NCI-H1436 treated with DMSO at 0.1 percent for 48 hours (cell line): ENCODE results near the gene ACAA1.
A peak's percentile ranks its signal among the peaks of the same experiment; 100 is the strongest.
"Not testable (repeated sequence)": the region's sequence is repeated elsewhere in the genome, so short reads cannot be mapped to it uniquely, and the experiment has no call there.

Experiments used
- DNase-seq: peaks from one replicate; lab custom pipeline; 2025; lab: John Stamatoyannopoulos, UW

ACAA1 gene

GRCh38 chr3:38153221-38153620, 16.3 kb upstream of the ACAA1 start:
- DNase-seq: no peak

- DNase-seq: no peak
Measured at GRCh38 chr3:38152609-38153008, 15.7 kb upstream of the ACAA1 start.

- DNase-seq: no peak
Measured at GRCh38 chr3:38151667-38152265, 14.8 kb upstream of the ACAA1 start.

GRCh38 chr3:38150780-38151528, 14.0 kb upstream of the ACAA1 start:
- DNase-seq: no peak

GRCh38 chr3:38149708-38150107, 12.8 kb upstream of the ACAA1 start:
- no peak for DNase-seq

GRCh38 chr3:38148311-38148882, 11.5 kb upstream of the ACAA1 start:
- DNase-seq: peak; percentile 1

GRCh38 chr3:38147421-38147820, 10.5 kb upstream of the ACAA1 start:
- no peak for DNase-seq

GRCh38 chr3:38146504-38146903, 9.6 kb upstream of the ACAA1 start:
- DNase-seq: no peak

GRCh38 chr3:38143511-38143910, 6.6 kb upstream of the ACAA1 start:
- no peak for DNase-seq

- DNase-seq: no peak
Measured at GRCh38 chr3:38142959-38143358, 6.0 kb upstream of the ACAA1 start.

- DNase-seq: no peak
Measured at GRCh38 chr3:38141952-38142273, 5.0 kb upstream of the ACAA1 start.

GRCh38 chr3:38141173-38141951, 4.4 kb upstream of the ACAA1 start:
- no peak for DNase-seq

GRCh38 chr3:38140326-38141172, 3.6 kb upstream of the ACAA1 start:
- no peak for DNase-seq

- DNase-seq: no peak
Measured at GRCh38 chr3:38139652-38140051, 2.7 kb upstream of the ACAA1 start.

GRCh38 chr3:38139191-38139590, 2.3 kb upstream of the ACAA1 start:
- DNase-seq: no peak

GRCh38 chr3:38138349-38139190, 1.6 kb upstream of the ACAA1 start, which contains the start of gene MYD88:
MYD88 (plus strand) TSS chr3:38138661; CDS start chr3:38138701, 40 bp downstream.
- no peak for DNase-seq

GRCh38 chr3:38137615-38138348, 855 bp upstream of the ACAA1 start:
- DNase-seq: no peak

GRCh38 chr3:38136393-38136776, 542 bp downstream of the ACAA1 start:
- DNase-seq: no peak

- DNase-seq: not testable (repeated sequence)
Measured at GRCh38 chr3:38135621-38136277, 1.2 kb downstream of the ACAA1 start.
